Subcutaneous adipose tissue (tissue), 4 donors: ENCODE data around the gene VSIG10L. TPM values are rescaled to one million over a fixed set of nuclear protein-coding genes. Genes with fewer than 3 reads are reported as not detected.

Experiments used
- total RNA-seq, 4 donors: library from RNA; depleted of rRNA; stranded (reverse); fragments of >200 nt; gene quantifications; one replicate each; pipeline ENCODE4 v1.1.0, GENCODE V29; 2016
- TF ChIP-seq, protein P1 (sequence below): fragments of 450-650 bp; IDR thresholded peaks from one replicate; pipeline ENCODE4 v1.5.1; 2016; ENCODE audit warnings: low read depth, mild to moderate bottlenecking, control low read depth, antibody characterized with exemption, moderate library complexity

VSIG10L gene
- total RNA-seq, 4 donors from 2014 or later: 0.44 to 1.4 (median 0.61) TPM

DNA sequence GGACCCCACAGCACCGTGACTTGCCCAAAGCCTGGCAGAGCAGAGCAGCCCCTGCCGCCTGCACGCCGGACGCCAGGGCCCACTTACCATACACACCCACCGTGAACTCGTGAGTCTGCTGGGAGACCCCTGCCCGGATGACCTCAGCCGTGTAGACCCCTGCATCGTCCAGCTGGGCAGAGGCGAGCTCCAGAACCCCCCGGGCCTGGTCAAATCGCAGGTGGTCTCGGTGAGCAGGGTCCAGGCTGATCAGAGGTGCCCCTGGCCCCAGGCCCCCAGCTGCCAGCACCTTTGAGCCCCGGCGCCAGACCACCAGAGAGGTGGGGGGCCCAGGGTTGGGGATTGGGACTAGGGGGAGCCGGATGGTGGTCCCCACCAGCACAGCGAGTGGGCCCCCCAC lies 873 bp downstream of the VSIG10L start:
- TF ChIP-seq, protein P1, sequence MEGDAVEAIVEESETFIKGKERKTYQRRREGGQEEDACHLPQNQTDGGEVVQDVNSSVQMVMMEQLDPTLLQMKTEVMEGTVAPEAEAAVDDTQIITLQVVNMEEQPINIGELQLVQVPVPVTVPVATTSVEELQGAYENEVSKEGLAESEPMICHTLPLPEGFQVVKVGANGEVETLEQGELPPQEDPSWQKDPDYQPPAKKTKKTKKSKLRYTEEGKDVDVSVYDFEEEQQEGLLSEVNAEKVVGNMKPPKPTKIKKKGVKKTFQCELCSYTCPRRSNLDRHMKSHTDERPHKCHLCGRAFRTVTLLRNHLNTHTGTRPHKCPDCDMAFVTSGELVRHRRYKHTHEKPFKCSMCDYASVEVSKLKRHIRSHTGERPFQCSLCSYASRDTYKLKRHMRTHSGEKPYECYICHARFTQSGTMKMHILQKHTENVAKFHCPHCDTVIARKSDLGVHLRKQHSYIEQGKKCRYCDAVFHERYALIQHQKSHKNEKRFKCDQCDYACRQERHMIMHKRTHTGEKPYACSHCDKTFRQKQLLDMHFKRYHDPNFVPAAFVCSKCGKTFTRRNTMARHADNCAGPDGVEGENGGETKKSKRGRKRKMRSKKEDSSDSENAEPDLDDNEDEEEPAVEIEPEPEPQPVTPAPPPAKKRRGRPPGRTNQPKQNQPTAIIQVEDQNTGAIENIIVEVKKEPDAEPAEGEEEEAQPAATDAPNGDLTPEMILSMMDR: no peak

DNA sequence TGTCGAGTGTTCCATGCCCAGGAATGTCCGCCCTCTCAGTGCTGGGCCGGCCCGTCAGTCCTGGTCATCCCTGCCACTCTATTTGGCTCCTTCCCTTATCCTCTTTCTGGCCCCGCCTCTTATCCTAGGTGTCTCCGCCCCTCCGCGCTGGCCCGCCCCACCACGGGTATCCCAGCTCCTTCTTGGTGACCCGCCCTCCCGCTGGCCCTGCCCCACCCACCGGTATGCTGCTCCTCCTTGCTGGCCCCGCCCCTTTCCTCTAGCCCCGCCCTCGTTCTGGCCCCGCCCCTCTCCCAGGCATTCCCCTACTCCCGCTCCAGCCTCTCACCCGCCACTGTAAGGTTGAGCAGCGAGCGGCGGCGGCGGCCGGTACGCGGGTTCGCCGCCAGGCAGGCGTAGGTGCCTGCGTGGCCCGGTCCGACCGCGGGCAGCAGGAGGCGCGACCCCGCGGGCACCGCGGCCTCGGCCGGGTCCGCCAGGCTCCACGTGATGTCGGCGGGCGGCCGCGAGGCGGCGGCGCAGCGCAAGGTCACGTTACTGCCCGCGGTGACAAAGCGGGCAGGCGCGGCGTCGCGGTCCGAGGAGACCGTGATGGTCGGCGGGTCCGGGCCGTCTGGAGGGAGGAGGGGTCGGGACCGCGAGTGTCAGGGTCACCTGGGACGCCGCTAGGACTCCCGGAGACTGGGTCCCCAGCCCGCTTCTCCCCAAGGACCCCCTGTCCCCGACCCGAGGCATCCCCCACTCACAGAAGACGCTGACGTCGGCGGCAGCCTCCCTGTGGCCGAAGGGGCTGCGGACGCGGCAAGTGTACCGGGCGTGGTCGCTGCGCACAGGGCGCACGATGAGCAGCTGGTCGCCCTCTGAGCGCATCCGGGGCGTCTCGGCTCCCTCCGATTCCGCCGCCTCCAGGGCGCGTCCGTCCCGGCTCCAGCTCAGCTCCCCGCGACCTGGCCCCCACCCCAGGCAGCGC lies 2.0 kb downstream of the VSIG10L start:
- TF ChIP-seq, protein P1: no peak

DNA sequence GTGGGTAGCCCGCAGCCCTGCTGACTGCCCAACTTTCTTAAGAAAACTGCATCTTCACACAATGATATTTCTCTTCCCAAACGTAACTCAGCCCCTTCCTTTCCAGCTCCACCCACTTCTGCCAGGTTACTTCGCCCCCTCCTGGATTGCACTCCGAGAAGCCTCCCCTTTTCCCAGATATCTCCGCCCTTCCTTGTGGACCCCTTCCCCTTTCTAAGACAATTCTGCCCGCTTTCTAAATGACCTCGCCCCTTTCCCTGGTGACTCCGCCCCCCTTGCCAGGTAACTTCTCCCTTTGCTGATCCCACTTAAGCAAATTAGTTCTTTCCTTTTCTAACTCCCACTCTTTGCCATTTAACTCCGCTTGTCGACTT lies 2.6 kb downstream of the VSIG10L start:
- TF ChIP-seq, protein P1: no peak

DNA sequence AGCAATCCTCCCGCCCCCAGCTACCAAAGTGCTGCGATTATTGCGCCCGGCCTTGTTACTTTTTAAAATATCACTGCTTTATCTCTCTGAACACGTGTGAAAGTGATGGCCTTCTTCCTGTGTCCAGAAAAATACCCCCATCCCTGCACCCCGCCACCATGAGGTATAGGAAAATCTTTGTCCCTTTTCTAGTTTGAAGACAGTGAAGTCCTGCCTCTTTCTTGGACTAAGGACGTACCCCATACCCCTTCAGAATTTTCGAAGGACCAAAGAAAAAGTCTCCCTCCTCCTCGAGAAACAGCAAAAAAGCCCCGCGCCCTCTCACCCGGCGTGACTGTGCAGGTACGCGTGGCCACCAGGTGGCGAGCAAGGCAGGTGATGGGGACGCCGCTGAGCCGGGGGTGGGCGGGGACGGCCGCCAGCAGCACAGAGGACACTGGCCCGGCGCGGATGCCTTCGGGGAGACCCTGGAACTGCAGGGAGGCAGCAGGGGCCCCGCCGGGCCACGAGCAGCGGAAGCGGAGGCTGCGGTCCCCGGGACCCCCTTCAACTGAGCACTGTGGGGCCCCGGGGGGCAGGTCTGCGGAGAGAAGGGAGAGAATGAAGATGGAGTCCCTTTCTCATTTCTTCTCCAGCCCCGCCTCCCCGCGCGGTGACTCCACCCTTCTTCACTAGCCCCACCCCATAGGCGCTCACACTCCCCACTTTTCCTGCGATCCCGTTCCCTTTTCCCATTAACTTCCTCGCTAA lies 3.2 kb downstream of the VSIG10L start:
- TF ChIP-seq, protein P1: no peak

DNA sequence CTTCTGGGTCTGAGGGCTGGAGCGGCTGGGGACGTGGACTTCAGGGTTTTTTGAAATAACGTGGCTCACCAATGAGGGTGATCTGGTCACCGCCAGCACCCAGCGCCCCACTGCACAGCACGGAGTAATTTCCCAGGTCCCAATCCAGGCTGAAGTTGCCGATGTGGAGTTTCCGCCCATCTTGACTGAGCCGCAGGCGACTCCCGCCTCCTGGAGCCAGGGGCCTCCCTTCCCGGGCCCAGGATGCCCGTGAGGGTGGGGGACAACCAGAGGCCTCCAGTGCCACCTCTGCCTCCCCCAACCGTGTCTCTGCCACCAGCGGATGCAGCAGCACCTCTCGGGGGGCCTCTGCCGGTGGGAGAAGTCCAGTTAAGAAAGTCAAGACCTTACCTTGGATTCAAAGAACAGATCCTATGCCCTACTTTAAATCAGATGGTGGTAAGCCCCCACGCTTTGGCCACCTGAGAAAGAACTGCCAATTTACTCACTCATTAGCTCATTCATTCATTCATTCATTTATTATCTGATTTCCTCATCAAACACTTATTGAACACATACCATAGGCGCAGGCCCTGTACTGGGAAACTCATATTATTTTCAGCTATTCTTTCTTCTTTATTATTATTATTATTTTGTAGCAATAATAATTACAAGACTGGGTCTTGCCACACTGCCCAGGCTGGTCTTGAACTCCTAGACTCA lies 3.9 kb downstream of the VSIG10L start:
- TF ChIP-seq, protein P1: no peak

DNA sequence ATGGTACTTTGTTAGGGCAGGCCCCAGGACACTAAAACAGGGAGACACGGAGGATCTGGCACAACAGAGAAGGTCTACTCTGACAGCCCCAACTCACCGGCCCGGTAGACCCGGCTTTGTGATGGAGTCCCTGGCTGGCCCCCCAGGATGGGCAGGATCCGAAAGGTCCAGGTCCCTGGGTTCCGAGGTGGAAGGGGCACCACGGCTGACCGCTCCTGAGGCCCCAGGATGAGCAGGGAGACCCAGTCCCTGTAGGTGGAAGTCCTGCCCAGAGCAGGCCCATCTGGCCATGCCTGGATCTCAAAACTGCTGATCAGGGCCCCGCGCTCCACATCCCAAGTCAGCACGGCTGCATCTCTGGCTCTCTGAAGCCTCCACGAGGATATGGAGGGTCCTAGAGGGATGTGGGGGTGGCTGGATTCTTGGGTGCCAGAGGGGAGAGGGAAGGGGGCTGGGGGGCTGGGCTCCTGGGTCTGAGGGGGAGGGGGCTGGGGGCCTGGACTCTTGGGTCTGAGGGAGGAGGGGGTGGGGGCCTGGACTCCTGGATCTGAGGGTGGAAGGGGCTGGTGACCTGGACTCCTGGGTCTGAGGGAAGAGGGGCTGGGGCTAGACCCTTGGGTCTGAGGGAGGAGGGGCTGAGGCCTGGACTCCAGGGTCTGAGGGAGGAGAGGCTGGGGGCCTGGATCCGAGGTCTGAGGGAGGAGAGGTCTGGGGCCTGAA lies 4.6 kb downstream of the VSIG10L start:
- TF ChIP-seq, protein P1: no peak
